ENCODE results near the gene PTCRA.
"Not testable (repeated sequence)": the region's sequence is repeated elsewhere in the genome, so short reads cannot be mapped to it uniquely, and the experiment has no call there.

Gene PTCRA

DNA sequence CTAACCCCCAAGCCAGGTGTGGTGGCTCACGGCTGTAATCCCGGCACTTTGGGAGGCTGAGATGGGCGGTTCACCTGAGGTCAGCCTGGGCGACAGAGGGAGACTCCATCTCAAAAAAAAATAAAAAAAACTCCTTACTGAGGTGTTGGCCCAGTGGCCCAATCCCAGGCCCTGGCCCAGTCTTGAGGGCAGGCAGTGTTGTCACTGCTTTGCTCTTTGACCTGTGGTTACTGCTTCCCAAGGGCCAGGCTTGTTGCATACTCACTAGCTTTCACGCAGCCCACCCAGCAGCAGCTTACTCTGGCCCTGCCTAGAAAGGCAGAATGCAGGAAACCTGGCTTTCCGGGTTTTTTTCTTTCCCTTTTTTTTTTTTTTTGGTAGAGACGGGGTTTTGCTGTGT lies 26.6 kb downstream of the PTCRA start:
- ATAC-seq (ENCODE audit: low read depth) (no peak), DNase-seq (ENCODE audit: low spot score) (no peak)
- Histone ChIP-seq H3K4me3 (ENCODE audit: severe bottlenecking) (no peak overlapping the region), H3K9me3 (ENCODE audit: severe bottlenecking) (no peaks in the 10 kb centered on the region), H3K27ac (ENCODE audit: poor library complexity, severe bottlenecking) (no peak overlapping the region), H3K36me3 (ENCODE audit: low read depth) (peaks cover 10% of the 10 kb centered on the region; the same call in 1 of the 2 replicates), H3K27me3 (ENCODE audit: insufficient read depth, poor library complexity, severe bottlenecking) (no peaks in the 10 kb centered on the region), H3K4me1 (ENCODE audit: insufficient read depth, poor library complexity, severe bottlenecking) (no peaks in the 10 kb centered on the region)
- TF ChIP-seq, protein P1, sequence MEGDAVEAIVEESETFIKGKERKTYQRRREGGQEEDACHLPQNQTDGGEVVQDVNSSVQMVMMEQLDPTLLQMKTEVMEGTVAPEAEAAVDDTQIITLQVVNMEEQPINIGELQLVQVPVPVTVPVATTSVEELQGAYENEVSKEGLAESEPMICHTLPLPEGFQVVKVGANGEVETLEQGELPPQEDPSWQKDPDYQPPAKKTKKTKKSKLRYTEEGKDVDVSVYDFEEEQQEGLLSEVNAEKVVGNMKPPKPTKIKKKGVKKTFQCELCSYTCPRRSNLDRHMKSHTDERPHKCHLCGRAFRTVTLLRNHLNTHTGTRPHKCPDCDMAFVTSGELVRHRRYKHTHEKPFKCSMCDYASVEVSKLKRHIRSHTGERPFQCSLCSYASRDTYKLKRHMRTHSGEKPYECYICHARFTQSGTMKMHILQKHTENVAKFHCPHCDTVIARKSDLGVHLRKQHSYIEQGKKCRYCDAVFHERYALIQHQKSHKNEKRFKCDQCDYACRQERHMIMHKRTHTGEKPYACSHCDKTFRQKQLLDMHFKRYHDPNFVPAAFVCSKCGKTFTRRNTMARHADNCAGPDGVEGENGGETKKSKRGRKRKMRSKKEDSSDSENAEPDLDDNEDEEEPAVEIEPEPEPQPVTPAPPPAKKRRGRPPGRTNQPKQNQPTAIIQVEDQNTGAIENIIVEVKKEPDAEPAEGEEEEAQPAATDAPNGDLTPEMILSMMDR (IDR thresholded peaks at IDR 0.05; ENCODE audit: poor library complexity, severe bottlenecking) = no peak

DNA sequence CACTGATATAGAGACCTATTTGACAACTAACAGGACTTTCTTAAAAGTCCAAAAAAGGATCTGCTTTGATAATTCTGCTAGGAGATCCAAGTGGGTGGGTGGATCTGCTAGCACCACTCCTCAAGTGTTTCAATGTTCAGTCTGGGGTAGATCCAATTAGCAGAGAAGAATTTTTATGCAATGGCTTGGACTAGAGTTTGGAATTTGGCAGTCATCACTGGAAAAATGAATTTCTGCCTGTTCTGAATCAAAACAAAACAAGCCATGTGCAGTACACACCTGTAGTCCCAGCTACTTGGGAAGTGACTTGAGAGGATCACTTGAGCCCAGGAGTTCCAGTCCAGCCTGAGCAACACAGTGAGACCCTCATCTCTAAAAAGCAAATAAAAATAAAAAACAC lies 32.1 kb downstream of the PTCRA start:
- no peak overlapping the region for H3K27ac ChIP-seq (ENCODE audit: poor library complexity, severe bottlenecking)
- no peaks in the 10 kb centered on the region for H3K9me3 ChIP-seq (ENCODE audit: severe bottlenecking)
- TF ChIP-seq, protein P1 (IDR thresholded peaks at IDR 0.05; ENCODE audit: poor library complexity, severe bottlenecking) = no peak
- no peak overlapping the region for H3K4me3 ChIP-seq (ENCODE audit: severe bottlenecking)
- H3K27me3 ChIP-seq (ENCODE audit: insufficient read depth, poor library complexity, severe bottlenecking) = no peaks in the 10 kb centered on the region
- no peaks in the 10 kb centered on the region for H3K4me1 ChIP-seq (ENCODE audit: insufficient read depth, poor library complexity, severe bottlenecking)
- no peaks in the 10 kb centered on the region for H3K36me3 ChIP-seq (ENCODE audit: low read depth)
- DNase-seq (ENCODE audit: low spot score) = no peak
- no peak for ATAC-seq (ENCODE audit: low read depth)

DNA sequence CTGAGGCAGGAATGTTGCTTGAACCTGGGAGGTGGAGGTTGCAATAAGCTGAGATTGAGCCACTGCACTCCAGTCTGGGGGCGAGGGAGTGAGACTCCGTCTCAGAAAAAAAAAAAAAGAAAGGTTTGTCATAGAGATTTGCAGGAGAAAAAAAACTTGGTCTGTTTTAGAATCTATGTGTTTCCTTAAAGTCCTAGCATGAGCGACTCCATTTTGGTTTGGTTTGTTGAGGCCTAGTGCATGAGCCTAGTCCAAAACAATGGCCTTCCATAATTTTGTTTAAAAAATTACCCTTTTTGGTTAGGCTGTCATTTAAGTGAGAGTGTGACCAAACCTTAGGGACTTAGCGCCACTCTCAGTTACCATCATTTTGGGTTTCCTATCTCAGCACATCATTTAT lies 36.5 kb downstream of the PTCRA start:
- Histone ChIP-seq H3K9me3 (ENCODE audit: severe bottlenecking) (no peaks in the 10 kb centered on the region), H3K4me1 (ENCODE audit: insufficient read depth, poor library complexity, severe bottlenecking) (peaks cover 10% of the 10 kb centered on the region), H3K36me3 (ENCODE audit: low read depth) (no peaks in the 10 kb centered on the region), H3K4me3 (ENCODE audit: severe bottlenecking) (no peak overlapping the region), H3K27ac (ENCODE audit: poor library complexity, severe bottlenecking) (no peak overlapping the region), H3K27me3 (ENCODE audit: insufficient read depth, poor library complexity, severe bottlenecking) (no peaks in the 10 kb centered on the region)
- DNase-seq (ENCODE audit: low spot score) (no peak), ATAC-seq (ENCODE audit: low read depth) (no peak)
- TF ChIP-seq, protein P1 (IDR thresholded peaks at IDR 0.05; ENCODE audit: poor library complexity, severe bottlenecking) = no peak

GRCh38 chr6:42954405-42954804 lies 38.6 kb downstream of the PTCRA start:
- ATAC-seq (ENCODE audit: low read depth); H3K9me3 ChIP-seq (ENCODE audit: severe bottlenecking); H3K4me1 ChIP-seq (ENCODE audit: insufficient read depth, poor library complexity, severe bottlenecking); H3K4me3 ChIP-seq (ENCODE audit: severe bottlenecking); H3K27me3 ChIP-seq (ENCODE audit: insufficient read depth, poor library complexity, severe bottlenecking); H3K36me3 ChIP-seq (ENCODE audit: low read depth); H3K27ac ChIP-seq (ENCODE audit: poor library complexity, severe bottlenecking); DNase-seq (ENCODE audit: low spot score): not testable (repeated sequence)

DNA sequence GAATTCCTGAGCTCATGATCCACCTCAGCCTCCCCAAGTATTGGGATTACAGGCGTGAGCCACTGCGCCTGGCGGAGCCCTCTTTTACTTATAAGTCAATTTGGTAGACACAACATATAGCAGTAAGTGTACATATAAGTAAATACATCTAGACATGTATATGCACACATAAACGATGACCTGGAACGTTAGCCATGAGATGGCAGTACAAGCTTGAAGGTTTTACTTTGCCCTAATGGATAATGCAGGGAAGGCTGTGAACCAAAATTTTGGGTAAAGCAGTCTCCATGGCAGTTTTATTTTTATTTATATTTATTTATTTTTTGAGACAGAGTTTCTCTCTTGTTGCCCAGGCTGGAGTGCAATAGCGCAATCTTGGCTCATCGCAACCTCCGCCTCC lies 42.3 kb downstream of the PTCRA start:
- ATAC-seq (ENCODE audit: low read depth) = no peak
- H3K27ac ChIP-seq (ENCODE audit: poor library complexity, severe bottlenecking) = no peak overlapping the region
- TF ChIP-seq, protein P1 (IDR thresholded peaks at IDR 0.05; ENCODE audit: poor library complexity, severe bottlenecking) = peak; percentile 27

More for the DNA sequence above, 42.3 kb downstream of the PTCRA start:
- Histone ChIP-seq H3K36me3 (ENCODE audit: low read depth) (no peaks in the 10 kb centered on the region), H3K9me3 (ENCODE audit: severe bottlenecking) (no peaks in the 10 kb centered on the region), H3K4me3 (ENCODE audit: severe bottlenecking) (no peak overlapping the region), H3K27me3 (ENCODE audit: insufficient read depth, poor library complexity, severe bottlenecking) (no peaks in the 10 kb centered on the region), H3K4me1 (ENCODE audit: insufficient read depth, poor library complexity, severe bottlenecking) (peaks cover 10% of the 10 kb centered on the region)
- no peak for DNase-seq (ENCODE audit: low spot score)
